Activated CD4-positive, alpha-beta memory T cell treated with anti-CD3 and anti-CD28 coated beads, Interleukin-2, amount 10 ng/mL, durations not matched to agents 7 days and 5 days (primary cell): ENCODE data around the gene PGA5. TPM values are rescaled to one million over a fixed set of nuclear protein-coding genes. Genes with fewer than 3 reads are reported as not detected.

ENCODE experiments used
- CTCF ChIA-PET: fragments of 350-600 bp; sonication (Branson Sonifier 250); formaldehyde crosslinking; loops from one replicate; lab custom pipeline; 2021; ENCODE audit warnings: antibody characterized with exemption, inconsistent platforms; lab: Charles Lee
- POLR2A ChIA-PET: fragments of 350-600 bp; sonication (Branson Sonifier 250); formaldehyde crosslinking; loops from one replicate; lab custom pipeline; 2021; ENCODE audit warnings: antibody characterized with exemption; lab: Charles Lee
- DNase-seq: peaks from one replicate; pipeline ENCODE4 v3.0.0-alpha.2; 2020
- H3K27ac Mint-ChIP-seq: one replicate; pipeline ENCODE4 v1.8.0; 2021; ENCODE audit warnings: mild to moderate bottlenecking, mixed read lengths
- H3K27me3 Mint-ChIP-seq: one replicate; pipeline ENCODE4 v1.8.0; 2021; ENCODE audit warnings: mixed read lengths
- H3K36me3 Mint-ChIP-seq: one replicate; pipeline ENCODE4 v1.8.0; 2021; ENCODE audit warnings: low read depth, mixed read lengths
- H3K4me1 Mint-ChIP-seq: one replicate; pipeline ENCODE4 v1.8.0; 2021; ENCODE audit warnings: mixed read lengths
- H3K4me3 Mint-ChIP-seq: one replicate; pipeline ENCODE4 v1.8.0; 2021; ENCODE audit warnings: mild to moderate bottlenecking, mixed read lengths
- H3K9me3 Mint-ChIP-seq: one replicate; pipeline ENCODE4 v1.8.0; 2021; ENCODE audit warnings: mixed read lengths
- total RNA-seq, 2 experiments: library from RNA; stranded (reverse); gene quantifications; one replicate each; pipeline ENCODE4 v1.2.3, GENCODE V29; 2021

PGA5 gene
- total RNA-seq, 2 experiments from 2014 or later, result not detected

GRCh38 chr11:61277186-61278000, 36.4 kb downstream of the PGA5 start:
- CTCF ChIA-PET, result interaction anchor here (1.2 kb wide), 1 partner anchor 24 kb away, joined by 3 read pairs; no protein-coding TSS in a partner anchor
- POLR2A ChIA-PET, result interaction anchor here (0.6 kb wide), 1 partner anchor 1618 kb away, joined by 4 read pairs; no protein-coding TSS in a partner anchor
- Mint-ChIP-seq H3K9me3 (no peaks in the 10 kb centered on the region), H3K27ac (no peak overlapping the region), H3K4me3 (no peak overlapping the region), H3K36me3 (no peaks in the 10 kb centered on the region), H3K4me1 (peaks cover 6% of the 10 kb centered on the region), H3K27me3 (peaks cover 5% of the 10 kb centered on the region)
- DNase-seq, result no peak

GRCh38 chr11:61278001-61278470, 37.1 kb downstream of the PGA5 start:
- no peaks in the 10 kb centered on the region for H3K9me3 Mint-ChIP-seq
- ChIA-PET CTCF (interaction anchor here (1.2 kb wide), 1 partner anchor 24 kb away, joined by 3 read pairs; no protein-coding TSS in a partner anchor), POLR2A (no interaction called here)
- H3K4me1 Mint-ChIP-seq, result peaks cover 6% of the 10 kb centered on the region
- DNase-seq, result no peak
- no peaks in the 10 kb centered on the region for H3K36me3 Mint-ChIP-seq
- no peak overlapping the region for H3K27ac Mint-ChIP-seq
- H3K4me3 Mint-ChIP-seq, result no peak overlapping the region
- peaks cover 5% of the 10 kb centered on the region for H3K27me3 Mint-ChIP-seq

- H3K4me3 Mint-ChIP-seq, result no peak overlapping the region
- H3K36me3 Mint-ChIP-seq, result no peaks in the 10 kb centered on the region
- ChIA-PET CTCF (interaction anchor here (0.6 to 0.9 kb wide), 3 partner anchors 9 to 24 kb away, joined by 3 to 4 read pairs (median 4); no protein-coding TSS in a partner anchor), POLR2A (no interaction called here)
- H3K4me1 Mint-ChIP-seq, result peaks cover 2% of the 10 kb centered on the region
- no peak overlapping the region for H3K27ac Mint-ChIP-seq
- H3K9me3 Mint-ChIP-seq, result no peaks in the 10 kb centered on the region
- H3K27me3 Mint-ChIP-seq, result peaks cover 3% of the 10 kb centered on the region
- no peak for DNase-seq
These were observed 39.1 kb downstream of the PGA5 start for GRCh38 chr11:61279934-61280659.

GRCh38 chr11:61280883-61281580, 40.1 kb downstream of the PGA5 start:
- H3K27me3 Mint-ChIP-seq, result peaks cover 3% of the 10 kb centered on the region
- peaks cover 2% of the 10 kb centered on the region for H3K4me1 Mint-ChIP-seq
- no peaks in the 10 kb centered on the region for H3K36me3 Mint-ChIP-seq
- no peak for DNase-seq
- POLR2A ChIA-PET, result interaction anchor here (2.5 kb wide), 1 partner anchor 13 kb away, joined by 5 read pairs; no protein-coding TSS in a partner anchor
- H3K4me3 Mint-ChIP-seq, result no peak overlapping the region
- no peak overlapping the region for H3K27ac Mint-ChIP-seq
- H3K9me3 Mint-ChIP-seq, result no peaks in the 10 kb centered on the region
- CTCF ChIA-PET, result interaction anchor here (0.6 to 1.6 kb wide), 3 partner anchors 10 to 27 kb away, joined by 3 to 6 read pairs (median 4); no protein-coding TSS in a partner anchor

- no peak overlapping the region for H3K4me3 Mint-ChIP-seq
- DNase-seq, result peak; percentile 30
- H3K9me3 Mint-ChIP-seq, result no peaks in the 10 kb centered on the region
- CTCF ChIA-PET, result interaction anchor here (1.2 to 1.6 kb wide), 2 partner anchors 12 to 28 kb away, joined by 3 to 6 read pairs; no protein-coding TSS in a partner anchor
- peaks cover 2% of the 10 kb centered on the region for H3K4me1 Mint-ChIP-seq
- POLR2A ChIA-PET, result interaction anchor here (1.4 to 2.5 kb wide), 2 partner anchors 12 kb away, joined by 5 read pairs; no protein-coding TSS in a partner anchor
- peaks cover 3% of the 10 kb centered on the region for H3K27me3 Mint-ChIP-seq
- no peaks in the 10 kb centered on the region for H3K36me3 Mint-ChIP-seq
- H3K27ac Mint-ChIP-seq, result no peak overlapping the region
These were observed 40.7 kb downstream of the PGA5 start for GRCh38 chr11:61281581-61282250.

- ChIA-PET POLR2A (interaction anchor here (2.5 kb wide), 1 partner anchor 10 kb away, joined by 5 read pairs; no protein-coding TSS in a partner anchor), CTCF (no interaction called here)
- H3K36me3 Mint-ChIP-seq, result no peaks in the 10 kb centered on the region
- H3K27me3 Mint-ChIP-seq, result no peaks in the 10 kb centered on the region
- H3K4me1 Mint-ChIP-seq, result no peaks in the 10 kb centered on the region
- H3K4me3 Mint-ChIP-seq, result no peak overlapping the region
- no peaks in the 10 kb centered on the region for H3K9me3 Mint-ChIP-seq
- no peak overlapping the region for H3K27ac Mint-ChIP-seq
- DNase-seq, result no peak
These were observed 42.6 kb downstream of the PGA5 start for GRCh38 chr11:61283613-61284012.

GRCh38 chr11:61287338-61287977, 46.5 kb downstream of the PGA5 start:
- peaks cover 3% of the 10 kb centered on the region for H3K27me3 Mint-ChIP-seq
- no peaks in the 10 kb centered on the region for H3K36me3 Mint-ChIP-seq
- no peak overlapping the region for H3K4me3 Mint-ChIP-seq
- ChIA-PET CTCF (interaction anchor here (1.5 kb wide), 1 partner anchor 98 kb away, joined by 4 read pairs; no protein-coding TSS in a partner anchor), POLR2A (no interaction called here)
- no peaks in the 10 kb centered on the region for H3K4me1 Mint-ChIP-seq
- no peak for DNase-seq
- H3K9me3 Mint-ChIP-seq, result no peaks in the 10 kb centered on the region
- no peak overlapping the region for H3K27ac Mint-ChIP-seq

GRCh38 chr11:61290905-61291690, 50.1 kb downstream of the PGA5 start:
- peaks cover 13% of the 10 kb centered on the region for H3K27me3 Mint-ChIP-seq
- no peak overlapping the region for H3K4me3 Mint-ChIP-seq
- no peak overlapping the region for H3K27ac Mint-ChIP-seq
- no peaks in the 10 kb centered on the region for H3K9me3 Mint-ChIP-seq
- ChIA-PET CTCF (interaction anchor here (0.7 to 1.0 kb wide), 2 partner anchors 12 to 39 kb away, joined by 3 read pairs; no protein-coding TSS in a partner anchor), POLR2A (no interaction called here)
- no peak for DNase-seq
- H3K36me3 Mint-ChIP-seq, result peaks cover 3% of the 10 kb centered on the region
- H3K4me1 Mint-ChIP-seq, result peaks cover 13% of the 10 kb centered on the region

GRCh38 chr11:61292356-61292755, 51.4 kb downstream of the PGA5 start:
- no peaks in the 10 kb centered on the region for H3K9me3 Mint-ChIP-seq
- H3K36me3 Mint-ChIP-seq, result peaks cover 8% of the 10 kb centered on the region
- CTCF ChIA-PET, result interaction anchor here (5.3 kb wide), 1 partner anchor 39 kb away, joined by 33 read pairs; no protein-coding TSS in a partner anchor
- H3K27me3 Mint-ChIP-seq, result peaks cover 13% of the 10 kb centered on the region
- H3K27ac Mint-ChIP-seq, result no peak overlapping the region
- H3K4me3 Mint-ChIP-seq, result no peak overlapping the region
- POLR2A ChIA-PET, result no interaction called here
- peaks cover 18% of the 10 kb centered on the region for H3K4me1 Mint-ChIP-seq
- DNase-seq, result no peak

GRCh38 chr11:61293867-61294716, 53.1 kb downstream of the PGA5 start:
- Mint-ChIP-seq H3K4me3 (peak overlapping the region; percentile 70), H3K36me3 (peaks cover 16% of the 10 kb centered on the region), H3K9me3 (no peaks in the 10 kb centered on the region), H3K27me3 (peaks cover 13% of the 10 kb centered on the region), H3K27ac (peak overlapping the region; percentile 37), H3K4me1 (peaks cover 36% of the 10 kb centered on the region)
- ChIA-PET POLR2A (interaction anchor here (0.9 to 2.2 kb wide), 8 partner anchors 12 to 323 kb away, joined by 3 to 7 read pairs (median 4); partner anchors contain the start of genes CD6, DDB1, TKFC and TMEM138), CTCF (interaction anchor here (0.7 to 5.3 kb wide), 12 partner anchors 13 to 463 kb away, joined by 3 to 33 read pairs (median 3); no protein-coding TSS in a partner anchor)
- peak; percentile 20 for DNase-seq
